Coronary artery (tissue), 2 donors: Measurements from ENCODE around the gene KRI1.

Experiments
- DNase-seq: peaks from one replicate; pipeline ENCODE4 v3.0.0-alpha.2; 2017; ENCODE audit warnings: low spot score
- H3K27ac ChIP-seq, 2 donors: fragments of 200-600 bp; sonication (generic); one replicate each; pipeline ENCODE4 v1.5.1; 2016 to 2019
- H3K4me3 ChIP-seq: fragments of 200-600 bp; sonication (generic); 2 replicates; pipeline ENCODE4 v1.5.1; 2016; ENCODE audit warnings: mild to moderate bottlenecking, moderate library complexity
- TF ChIP-seq, protein P1 (sequence below): fragments of 200-600 bp; sonication (generic); IDR thresholded peaks from one replicate; pipeline ENCODE4 v1.5.1; 2019; ENCODE audit warnings: antibody characterized with exemption

Gene KRI1

DNA sequence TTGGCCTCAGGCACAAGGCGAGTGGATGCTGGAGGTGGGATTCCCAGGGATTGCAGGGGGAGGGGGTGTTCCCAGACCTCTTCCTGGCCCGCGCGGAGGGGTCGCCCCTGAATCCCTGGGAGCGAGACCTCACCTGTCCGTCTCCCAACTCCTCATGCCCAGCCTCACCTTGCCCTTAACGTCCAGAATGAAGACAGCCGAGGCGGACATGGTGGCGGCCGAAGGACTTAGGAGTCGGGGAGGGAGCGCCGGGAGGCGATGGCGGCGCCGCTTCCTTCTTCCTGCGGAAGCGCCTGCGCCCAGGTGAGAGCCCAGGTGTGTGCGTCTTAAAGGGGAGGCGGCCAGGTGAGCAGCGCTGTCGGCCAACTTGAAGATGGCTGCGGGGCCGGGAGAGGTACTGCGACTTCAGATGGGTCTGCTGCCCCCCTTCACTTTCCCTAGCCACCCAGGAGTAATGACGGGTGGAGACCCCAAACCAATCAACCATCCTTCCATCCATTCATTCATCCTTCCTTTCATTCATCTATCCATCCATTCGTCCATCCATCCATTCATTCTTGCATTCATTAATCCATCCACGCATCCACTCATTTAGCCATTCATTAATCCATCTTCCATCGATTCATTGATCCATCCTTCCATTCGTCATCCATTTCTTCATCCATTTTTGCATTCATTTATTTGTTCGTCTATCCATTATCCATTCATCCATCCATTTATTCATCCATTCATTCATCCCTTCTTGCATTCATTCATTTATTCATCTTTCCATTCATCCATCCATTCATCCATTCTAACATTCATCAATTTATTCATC lies 21.4 kb upstream of the KRI1 start, which contains the start of gene AP1M2:
Gene AP1M2 (minus strand): TSS at position 291 of the 817 bp plus-strand sequence. CDS start 81 bp downstream, at position 210.
- no peak within 1 kb of the TSS for H3K4me3 ChIP-seq

DNA sequence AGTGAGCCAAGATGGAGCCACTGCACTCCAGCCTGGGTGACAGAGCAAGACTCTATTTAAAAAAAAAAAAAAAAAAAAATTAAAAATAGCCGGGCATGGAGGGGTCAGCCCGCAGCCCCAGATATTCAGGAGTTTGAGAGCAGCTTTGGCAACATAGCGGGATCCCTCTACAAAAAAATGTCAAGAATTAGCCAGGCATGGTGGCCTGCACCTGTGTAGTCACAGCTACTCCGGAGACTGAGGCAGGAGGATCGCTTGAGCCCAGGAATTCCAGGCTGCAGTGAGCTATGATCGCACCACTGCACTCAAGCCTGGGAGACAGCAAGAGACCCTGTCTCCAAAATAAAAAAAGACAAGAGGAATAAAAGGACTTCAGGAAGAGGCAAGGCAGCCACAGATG lies 20.6 kb upstream of the KRI1 start:
- TF ChIP-seq, protein P1, sequence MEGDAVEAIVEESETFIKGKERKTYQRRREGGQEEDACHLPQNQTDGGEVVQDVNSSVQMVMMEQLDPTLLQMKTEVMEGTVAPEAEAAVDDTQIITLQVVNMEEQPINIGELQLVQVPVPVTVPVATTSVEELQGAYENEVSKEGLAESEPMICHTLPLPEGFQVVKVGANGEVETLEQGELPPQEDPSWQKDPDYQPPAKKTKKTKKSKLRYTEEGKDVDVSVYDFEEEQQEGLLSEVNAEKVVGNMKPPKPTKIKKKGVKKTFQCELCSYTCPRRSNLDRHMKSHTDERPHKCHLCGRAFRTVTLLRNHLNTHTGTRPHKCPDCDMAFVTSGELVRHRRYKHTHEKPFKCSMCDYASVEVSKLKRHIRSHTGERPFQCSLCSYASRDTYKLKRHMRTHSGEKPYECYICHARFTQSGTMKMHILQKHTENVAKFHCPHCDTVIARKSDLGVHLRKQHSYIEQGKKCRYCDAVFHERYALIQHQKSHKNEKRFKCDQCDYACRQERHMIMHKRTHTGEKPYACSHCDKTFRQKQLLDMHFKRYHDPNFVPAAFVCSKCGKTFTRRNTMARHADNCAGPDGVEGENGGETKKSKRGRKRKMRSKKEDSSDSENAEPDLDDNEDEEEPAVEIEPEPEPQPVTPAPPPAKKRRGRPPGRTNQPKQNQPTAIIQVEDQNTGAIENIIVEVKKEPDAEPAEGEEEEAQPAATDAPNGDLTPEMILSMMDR, result no peak
- Histone ChIP-seq H3K4me3 (no peak overlapping the region), H3K27ac (no peak overlapping the region)
- no peak for DNase-seq

More for the DNA sequence above, 21.4 kb upstream of the KRI1 start, which contains the start of gene AP1M2:
- no peak for DNase-seq
- no peak within 1 kb of the TSS for H3K27ac ChIP-seq
- TF ChIP-seq, protein P1, result no peak

DNA sequence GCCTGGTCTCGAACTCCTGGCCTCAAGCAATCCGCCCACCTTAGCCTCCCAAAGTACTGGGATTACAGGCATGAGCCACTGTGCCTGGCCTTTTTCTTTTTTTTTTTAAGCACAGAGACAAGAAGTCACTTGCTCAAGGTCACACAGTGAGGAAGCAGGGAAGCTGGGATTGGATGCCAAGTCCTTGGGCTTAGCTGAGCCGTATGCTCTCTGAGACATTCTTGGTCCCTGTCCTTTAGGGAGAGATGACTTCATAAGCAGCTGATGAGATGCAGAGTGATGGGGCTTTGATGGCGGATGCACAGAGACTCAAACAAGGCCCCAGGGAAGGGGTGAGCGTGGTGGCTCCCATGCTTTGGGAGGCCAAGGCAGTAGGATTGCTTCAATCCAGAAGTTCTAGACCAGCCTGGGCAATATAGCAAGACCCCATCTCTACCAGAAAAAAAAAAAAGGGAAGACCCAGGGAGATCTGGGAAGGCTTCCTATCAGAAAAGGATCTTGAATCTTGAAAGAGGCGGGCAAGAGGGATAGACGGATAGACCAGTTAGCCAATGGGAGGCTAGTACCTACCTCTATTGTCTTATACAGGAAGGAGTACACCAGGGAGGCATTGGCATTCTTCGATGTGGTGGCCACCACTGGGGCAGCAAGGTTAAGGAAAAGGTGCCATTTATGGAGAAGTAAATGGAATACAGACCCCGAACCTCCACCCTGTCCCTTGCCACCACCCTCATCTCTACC lies 17.4 kb upstream of the KRI1 start:
- no peak for DNase-seq
- TF ChIP-seq, protein P1, result no peak
- Histone ChIP-seq H3K27ac (no peak overlapping the region), H3K4me3 (no peak overlapping the region)

DNA sequence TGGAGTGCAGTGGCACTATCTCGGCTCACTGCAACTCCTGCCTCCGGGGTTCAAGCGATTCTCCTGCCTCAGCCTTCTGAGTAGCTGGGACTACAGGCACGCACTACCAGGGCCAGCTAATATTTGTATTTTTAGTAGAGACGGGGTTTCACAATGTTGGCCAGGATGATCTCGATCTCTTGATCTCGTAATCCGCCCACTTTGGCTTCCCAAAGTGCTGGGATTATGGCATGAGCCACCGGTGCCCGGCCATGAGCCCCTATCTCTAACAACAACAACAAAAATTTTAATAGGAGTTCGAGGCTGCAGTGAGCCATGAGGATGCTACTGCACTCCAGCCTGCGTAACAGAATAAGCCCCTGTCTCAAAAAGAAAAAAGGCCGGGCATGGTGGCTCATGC lies 16.3 kb upstream of the KRI1 start:
- Histone ChIP-seq H3K4me3 (no peak overlapping the region), H3K27ac (no peak overlapping the region)
- DNase-seq, result no peak
- TF ChIP-seq, protein P1, result no peak

DNA sequence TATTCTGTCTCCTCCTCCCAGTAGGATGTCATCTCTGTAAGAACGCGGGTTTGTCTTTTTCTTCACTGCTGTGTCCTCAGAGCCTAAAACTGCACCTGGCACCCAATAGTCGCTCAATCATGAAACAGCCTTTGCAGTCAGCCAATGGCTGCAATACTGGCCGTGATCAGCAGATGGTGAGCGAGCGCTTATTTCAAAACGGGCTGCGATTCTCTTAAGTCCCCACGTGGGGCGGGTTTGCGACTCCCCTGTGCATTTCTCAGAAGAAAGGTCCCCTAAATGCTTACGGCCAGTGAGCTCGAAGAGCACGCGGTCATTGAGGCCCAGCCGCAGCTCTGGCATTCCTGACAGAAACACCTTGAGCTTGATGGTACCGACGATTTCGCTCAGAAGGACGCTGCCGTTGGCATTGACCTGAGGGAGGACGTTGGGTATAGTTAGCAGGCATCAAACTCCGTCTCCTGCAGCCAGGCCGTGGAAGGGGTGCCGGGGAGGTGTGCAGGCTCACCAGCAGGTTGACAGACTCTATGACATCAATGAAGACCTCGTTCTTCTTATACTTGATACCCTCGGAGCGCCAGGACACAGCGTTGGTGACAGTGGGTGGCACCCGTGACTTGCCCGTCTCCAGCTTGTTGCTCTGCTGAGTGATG lies 15.3 kb upstream of the KRI1 start:
- TF ChIP-seq, protein P1, result peak; percentile 93
- peak; percentile 89 for DNase-seq
- peak overlapping the region; percentile 37 for H3K4me3 ChIP-seq
- no peak overlapping the region for H3K27ac ChIP-seq

DNA sequence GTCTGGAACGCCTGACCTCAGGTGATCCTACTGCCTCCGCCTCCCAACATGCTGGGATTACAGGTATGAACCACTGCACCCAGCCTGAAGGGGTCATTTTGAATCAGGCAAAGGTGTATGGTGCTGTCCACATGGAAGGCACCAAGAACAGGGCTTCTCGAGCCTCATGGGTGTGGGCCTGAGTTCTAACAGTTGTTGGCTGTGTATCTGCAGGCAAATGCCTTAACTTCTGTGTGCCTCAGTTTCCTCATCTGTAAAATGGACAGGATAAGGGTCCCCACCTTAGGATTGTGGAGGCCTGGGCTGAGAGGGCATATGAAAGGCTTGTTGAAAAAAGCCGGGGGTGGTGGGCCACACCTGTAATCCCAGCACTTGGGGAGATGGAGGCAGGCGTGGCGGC lies 12.1 kb upstream of the KRI1 start:
- no peak for DNase-seq
- TF ChIP-seq, protein P1, result no peak
- no peak overlapping the region for H3K4me3 ChIP-seq
- H3K27ac ChIP-seq, result no peak overlapping the region
